ENCODE results near the gene AKAP13. TPM values are rescaled to one million over a fixed set of nuclear protein-coding genes. Genes with fewer than 3 reads are reported as not detected.

AKAP13 gene
- total RNA-seq, 1 experiment from 2014 or later, result 47.3 TPM

DNA sequence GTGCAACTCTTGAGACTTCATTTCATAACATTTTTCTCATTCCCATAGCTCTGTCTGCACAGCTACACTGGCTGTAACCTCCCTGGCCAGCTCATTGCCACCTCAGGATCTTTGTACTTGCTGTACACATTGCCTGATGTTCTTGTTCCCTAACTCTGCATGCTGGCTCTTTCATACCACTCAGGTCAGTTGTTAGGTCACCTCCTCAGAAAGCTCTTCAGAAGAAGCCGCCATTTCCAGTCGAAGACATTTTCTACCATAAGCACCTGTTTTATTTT, 176.2 kb downstream of the AKAP13 start:
- no peak overlapping the region for H3K56ac ChIP-seq (ENCODE audit: insufficient read length, low read depth, low read length)
- no peak overlapping the region for H3K9ac ChIP-seq (ENCODE audit: extremely low read depth, insufficient read length, low read length)
- H2BK20ac ChIP-seq (ENCODE audit: low read depth, low read length, poor library complexity, severe bottlenecking), result no peak overlapping the region
- WGBS (ENCODE audit: extremely low coverage, insufficient read length, low lambda C conversion rate), result no CpG with 5 or more reads among the region's 2 CpGs
- no peak overlapping the region for H2BK15ac ChIP-seq (ENCODE audit: low read depth, low read length)
- H4K20me1 ChIP-seq (ENCODE audit: control insufficient read depth, insufficient read depth, insufficient read length), result no peaks in the 10 kb centered on the region
- no peak overlapping the region for H2AK5ac ChIP-seq (ENCODE audit: insufficient read length, low read length)
- no peak for DNase-seq
- H3K23ac ChIP-seq (ENCODE audit: insufficient read length, low read depth, low read length), result no peak overlapping the region
- no peak overlapping the region for H3K4me2 ChIP-seq (ENCODE audit: insufficient read depth, insufficient read length, low read length)
- H3K27ac ChIP-seq (ENCODE audit: insufficient read length, low read depth, low read length), result no peak overlapping the region
- H2BK12ac ChIP-seq (ENCODE audit: insufficient read length, low read depth, low read length), result no peak overlapping the region
- H3K9me3 ChIP-seq (ENCODE audit: control insufficient read depth, low read depth, low read length), result no peaks in the 10 kb centered on the region
- Mint-ChIP-seq H3K36me3 (ENCODE audit: insufficient read depth in 1 of 3, low read depth in 3 of 3) (peaks cover 9 to 18% (median 11%) of the 10 kb centered on the region in 3 experiments), H3K27ac (peak overlapping the region in 1 of 3 experiments; percentile 1; a peak in 1 of 7 replicates), H3K9me3 (peaks cover 7 to 9% of the 10 kb centered on the region in 2 experiments; a peak in 4 of 5 replicates), H3K4me3 (no peak overlapping the region), H3K27me3 (ENCODE audit: low read depth) (no peaks in the 10 kb centered on the region), H3K4me1 (peaks cover 13 to 31% of the 10 kb centered on the region in 2 experiments)
- no peaks in the 10 kb centered on the region for H3K27me3 ChIP-seq (ENCODE audit: insufficient read depth, low read length)
- no peak overlapping the region for H4K8ac ChIP-seq (replicated peaks; ENCODE audit: insufficient read length, low read depth, low read length)
- TF ChIP-seq, protein P1, sequence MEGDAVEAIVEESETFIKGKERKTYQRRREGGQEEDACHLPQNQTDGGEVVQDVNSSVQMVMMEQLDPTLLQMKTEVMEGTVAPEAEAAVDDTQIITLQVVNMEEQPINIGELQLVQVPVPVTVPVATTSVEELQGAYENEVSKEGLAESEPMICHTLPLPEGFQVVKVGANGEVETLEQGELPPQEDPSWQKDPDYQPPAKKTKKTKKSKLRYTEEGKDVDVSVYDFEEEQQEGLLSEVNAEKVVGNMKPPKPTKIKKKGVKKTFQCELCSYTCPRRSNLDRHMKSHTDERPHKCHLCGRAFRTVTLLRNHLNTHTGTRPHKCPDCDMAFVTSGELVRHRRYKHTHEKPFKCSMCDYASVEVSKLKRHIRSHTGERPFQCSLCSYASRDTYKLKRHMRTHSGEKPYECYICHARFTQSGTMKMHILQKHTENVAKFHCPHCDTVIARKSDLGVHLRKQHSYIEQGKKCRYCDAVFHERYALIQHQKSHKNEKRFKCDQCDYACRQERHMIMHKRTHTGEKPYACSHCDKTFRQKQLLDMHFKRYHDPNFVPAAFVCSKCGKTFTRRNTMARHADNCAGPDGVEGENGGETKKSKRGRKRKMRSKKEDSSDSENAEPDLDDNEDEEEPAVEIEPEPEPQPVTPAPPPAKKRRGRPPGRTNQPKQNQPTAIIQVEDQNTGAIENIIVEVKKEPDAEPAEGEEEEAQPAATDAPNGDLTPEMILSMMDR (conservative IDR thresholded peaks at IDR 0.05), result no peak
- no peak overlapping the region for H4K91ac ChIP-seq (ENCODE audit: insufficient read length, low read depth, low read length)
- H3K79me2 ChIP-seq (ENCODE audit: insufficient read depth, low read length), result no peaks in the 10 kb centered on the region
- no peak overlapping the region for H3K14ac ChIP-seq (ENCODE audit: insufficient read depth, low read length)
- no peaks in the 10 kb centered on the region; the same call in 1 of the 2 replicates for H3K4me1 ChIP-seq (ENCODE audit: insufficient read depth, low read length)
- H3K23me2 ChIP-seq (ENCODE audit: insufficient read length, low read depth, low read length, poor library complexity, severe bottlenecking), result no peaks in the 10 kb centered on the region
- H3K4ac ChIP-seq (ENCODE audit: low read depth, low read length), result no peak overlapping the region
- H3K18ac ChIP-seq (ENCODE audit: insufficient read length, low read depth, low read length), result no peak overlapping the region
- H2BK5ac ChIP-seq (ENCODE audit: insufficient read length, low read length), result no peak overlapping the region
- no peaks in the 10 kb centered on the region for H3K79me1 ChIP-seq (ENCODE audit: insufficient read depth, low read depth, low read length, poor library complexity, severe bottlenecking)
- H3T11ph ChIP-seq (ENCODE audit: low read length), result no peak overlapping the region
- H4K5ac ChIP-seq (ENCODE audit: insufficient read length, low read depth, low read length), result no peak overlapping the region
- H2AFZ ChIP-seq (ENCODE audit: low read length), result no peak overlapping the region
- no peak overlapping the region for H2BK120ac ChIP-seq (ENCODE audit: low read depth, low read length, poor library complexity, severe bottlenecking)
